T-helper 17 cell (primary cell): ENCODE measurements around the gene NUB1. TPM values are rescaled to one million over a fixed set of nuclear protein-coding genes. Genes with fewer than 3 reads are reported as not detected.

ENCODE experiments used
- ATAC-seq: fragments of 150-1000 bp; cut with Tn5 transposase; 2 replicates; pipeline ENCODE4 v1.10.0; 2021; ENCODE audit warnings: mild to moderate bottlenecking, moderate library complexity
- DNase-seq, 3 donors: peaks; one replicate each; pipeline versions ENCODE4 v3.0.0 to v3.0.0-alpha.2; 2020 to 2021
- H3K9me3 ChIP-seq: one replicate; pipeline ENCODE4 v1.7.0; 2013; ENCODE audit warnings: low read length, mild to moderate bottlenecking; ENCODE audit not compliant: control insufficient read depth, poor library complexity, severe bottlenecking
- H3K27ac Mint-ChIP-seq: one replicate; pipeline ENCODE4 v1.8.0; 2022; ENCODE audit warnings: mild to moderate bottlenecking, moderate library complexity, mixed read lengths
- H3K27me3 Mint-ChIP-seq: one replicate; pipeline ENCODE4 v1.8.0; 2022; ENCODE audit warnings: mixed read lengths
- H3K36me3 Mint-ChIP-seq: one replicate; pipeline ENCODE4 v1.8.0; 2022; ENCODE audit warnings: low read depth, mixed read lengths
- H3K4me1 Mint-ChIP-seq: one replicate; pipeline ENCODE4 v1.8.0; 2022; ENCODE audit warnings: mild to moderate bottlenecking, mixed read lengths
- H3K4me3 Mint-ChIP-seq: one replicate; pipeline ENCODE4 v1.8.0; 2022; ENCODE audit warnings: mild to moderate bottlenecking, moderate library complexity, mixed read lengths
- total RNA-seq, 4 donors: library from RNA in 2 of 4; stranded (reverse) in 2 of 4; gene quantifications; one replicate each; pipeline ENCODE4 v1.2.3 and lab custom pipeline; 2022 to 2026

Gene NUB1
- total RNA-seq, 2 donors from 2014 or later: 71.9 to 87.2 TPM

GRCh38 chr7:151308256-151308655, 33.4 kb upstream of the NUB1 start:
- no peaks in the 10 kb centered on the region for H3K9me3 ChIP-seq
- Mint-ChIP-seq H3K27me3 (peaks cover 34% of the 10 kb centered on the region), H3K27ac (no peak overlapping the region), H3K36me3 (no peaks in the 10 kb centered on the region), H3K4me1 (peaks cover 10% of the 10 kb centered on the region), H3K4me3 (no peak overlapping the region)
- DNase-seq (no peak), ATAC-seq (no peak)

GRCh38 chr7:151308791-151309190, 32.8 kb upstream of the NUB1 start:
- Mint-ChIP-seq H3K4me1 (peaks cover 6% of the 10 kb centered on the region), H3K27me3 (peaks cover 29% of the 10 kb centered on the region), H3K4me3 (no peak overlapping the region), H3K36me3 (no peaks in the 10 kb centered on the region), H3K27ac (no peak overlapping the region)
- no peak for ATAC-seq
- H3K9me3 ChIP-seq: no peaks in the 10 kb centered on the region
- no peak for DNase-seq

GRCh38 chr7:151309311-151309710, 32.3 kb upstream of the NUB1 start:
- no peak overlapping the region for H3K27ac Mint-ChIP-seq
- H3K36me3 Mint-ChIP-seq: no peaks in the 10 kb centered on the region
- no peak for ATAC-seq
- peaks cover 4% of the 10 kb centered on the region for H3K4me1 Mint-ChIP-seq
- DNase-seq: no peak
- H3K4me3 Mint-ChIP-seq: no peak overlapping the region
- H3K9me3 ChIP-seq: no peaks in the 10 kb centered on the region
- peaks cover 26% of the 10 kb centered on the region for H3K27me3 Mint-ChIP-seq

GRCh38 chr7:151310578-151310977, 31.0 kb upstream of the NUB1 start:
- peaks cover 4% of the 10 kb centered on the region for H3K4me1 Mint-ChIP-seq

GRCh38 chr7:151311294-151311864, 30.2 kb upstream of the NUB1 start:
- DNase-seq (no peak), ATAC-seq (no peak)
- Mint-ChIP-seq H3K4me3 (no peak overlapping the region), H3K4me1 (peaks cover 2% of the 10 kb centered on the region), H3K27me3 (peaks cover 10% of the 10 kb centered on the region), H3K27ac (no peak overlapping the region), H3K36me3 (no peaks in the 10 kb centered on the region)
- H3K9me3 ChIP-seq: no peaks in the 10 kb centered on the region

More at GRCh38 chr7:151310578-151310977, 31.0 kb upstream of the NUB1 start:
- Mint-ChIP-seq H3K36me3 (no peaks in the 10 kb centered on the region), H3K27ac (no peak overlapping the region), H3K4me3 (no peak overlapping the region), H3K27me3 (peaks cover 18% of the 10 kb centered on the region)
- DNase-seq (no peak), ATAC-seq (no peak)
- no peaks in the 10 kb centered on the region for H3K9me3 ChIP-seq

- Mint-ChIP-seq H3K36me3 (no peaks in the 10 kb centered on the region), H3K27ac (no peak overlapping the region), H3K27me3 (no peaks in the 10 kb centered on the region), H3K4me1 (peaks cover 2% of the 10 kb centered on the region), H3K4me3 (no peak overlapping the region)
- DNase-seq (no peak), ATAC-seq (no peak)
- no peaks in the 10 kb centered on the region for H3K9me3 ChIP-seq
Observed at GRCh38 chr7:151312356-151312755, 29.3 kb upstream of the NUB1 start.

- Mint-ChIP-seq H3K4me1 (peaks cover 2% of the 10 kb centered on the region), H3K27me3 (no peaks in the 10 kb centered on the region), H3K36me3 (no peaks in the 10 kb centered on the region), H3K27ac (no peak overlapping the region), H3K4me3 (no peak overlapping the region)
- no peak for ATAC-seq
- no peak for DNase-seq
- no peaks in the 10 kb centered on the region for H3K9me3 ChIP-seq
Observed at GRCh38 chr7:151312831-151313809, 28.5 kb upstream of the NUB1 start.

- H3K4me3 Mint-ChIP-seq: no peak overlapping the region
- no peaks in the 10 kb centered on the region for H3K36me3 Mint-ChIP-seq
- no peaks in the 10 kb centered on the region for H3K27me3 Mint-ChIP-seq
- no peaks in the 10 kb centered on the region for H3K9me3 ChIP-seq
- ATAC-seq (no peak), DNase-seq (no peak)
- peaks cover 2% of the 10 kb centered on the region for H3K4me1 Mint-ChIP-seq
- H3K27ac Mint-ChIP-seq: peak overlapping the region; percentile 2
Observed at GRCh38 chr7:151313857-151314256, 27.8 kb upstream of the NUB1 start.

- no peak overlapping the region for H3K4me3 Mint-ChIP-seq
Observed at GRCh38 chr7:151314401-151314800, 27.2 kb upstream of the NUB1 start.

GRCh38 chr7:151315038-151315655, 26.5 kb upstream of the NUB1 start:
- peaks cover 7% of the 10 kb centered on the region for H3K9me3 ChIP-seq
- H3K27me3 Mint-ChIP-seq: no peaks in the 10 kb centered on the region
- DNase-seq (peak; percentile 46 to 76 (median 50)), ATAC-seq (peak; percentile 95)
- no peak overlapping the region for H3K4me3 Mint-ChIP-seq
- peak overlapping the region; percentile 2 for H3K27ac Mint-ChIP-seq
- H3K4me1 Mint-ChIP-seq: peaks cover 2% of the 10 kb centered on the region
- H3K36me3 Mint-ChIP-seq: no peaks in the 10 kb centered on the region

More at GRCh38 chr7:151314401-151314800, 27.2 kb upstream of the NUB1 start:
- peaks cover 5% of the 10 kb centered on the region for H3K9me3 ChIP-seq
- Mint-ChIP-seq H3K4me1 (peaks cover 2% of the 10 kb centered on the region), H3K27me3 (no peaks in the 10 kb centered on the region), H3K36me3 (no peaks in the 10 kb centered on the region), H3K27ac (peak overlapping the region; percentile 2)
- no peak for DNase-seq
- no peak for ATAC-seq

GRCh38 chr7:151316896-151317295, 24.7 kb upstream of the NUB1 start:
- Mint-ChIP-seq H3K4me3 (no peak overlapping the region), H3K4me1 (peaks cover 2% of the 10 kb centered on the region), H3K27ac (no peak overlapping the region), H3K27me3 (no peaks in the 10 kb centered on the region), H3K36me3 (no peaks in the 10 kb centered on the region)
- H3K9me3 ChIP-seq: peaks cover 7% of the 10 kb centered on the region
- DNase-seq: no peak
- ATAC-seq: no peak

- Mint-ChIP-seq H3K4me1 (peaks cover 2% of the 10 kb centered on the region), H3K27me3 (no peaks in the 10 kb centered on the region), H3K36me3 (no peaks in the 10 kb centered on the region), H3K4me3 (no peak overlapping the region), H3K27ac (no peak overlapping the region)
- DNase-seq: no peak
- peaks cover 7% of the 10 kb centered on the region for H3K9me3 ChIP-seq
- no peak for ATAC-seq
Observed at GRCh38 chr7:151317936-151318335, 23.7 kb upstream of the NUB1 start.

- peaks cover 7% of the 10 kb centered on the region for H3K9me3 ChIP-seq
- H3K36me3 Mint-ChIP-seq: no peaks in the 10 kb centered on the region
- H3K4me1 Mint-ChIP-seq: peaks cover 2% of the 10 kb centered on the region
- no peaks in the 10 kb centered on the region for H3K27me3 Mint-ChIP-seq
- ATAC-seq: no peak
- H3K27ac Mint-ChIP-seq: no peak overlapping the region
- no peak for DNase-seq
- H3K4me3 Mint-ChIP-seq: no peak overlapping the region
Observed at GRCh38 chr7:151319189-151319588, 22.4 kb upstream of the NUB1 start.
